Parathyroid adenoma (tissue), 2 donors: ENCODE measurements around the gene DVL1.

Experiments used
- H2AFZ ChIP-seq: fragments of 300-600 bp; sonication (generic); one replicate; pipeline ENCODE4 v1.7.0; 2017; ENCODE audit warnings: antibody characterized with exemption, mild to moderate bottlenecking
- H3K27ac ChIP-seq: fragments of 300-600 bp; sonication (generic); one replicate; pipeline ENCODE4 v1.7.0; 2017
- H3K27me3 ChIP-seq: fragments of 300-600 bp; sonication (generic); one replicate; pipeline ENCODE4 v1.7.0; 2017; ENCODE audit warnings: low read length; ENCODE audit not compliant: control insufficient read depth, insufficient read depth
- H3K36me3 ChIP-seq: fragments of 300-600 bp; sonication (generic); one replicate; pipeline ENCODE4 v1.7.0; 2017; ENCODE audit warnings: low read length; ENCODE audit not compliant: control insufficient read depth, insufficient read depth
- H3K4me1 ChIP-seq: fragments of 300-600 bp; sonication (generic); one replicate; pipeline ENCODE4 v1.7.0; 2017; ENCODE audit warnings: control low read depth
- H3K4me2 ChIP-seq: fragments of 300-600 bp; sonication (generic); one replicate; pipeline ENCODE4 v1.7.0; 2017; ENCODE audit warnings: low read length
- H3K4me3 ChIP-seq: fragments of 300-600 bp; sonication (generic); one replicate; pipeline ENCODE4 v1.7.0; 2017; ENCODE audit warnings: low read depth, low read length
- H3K79me2 ChIP-seq: fragments of 300-600 bp; sonication (generic); one replicate; pipeline ENCODE4 v1.7.0; 2017; ENCODE audit warnings: control low read depth
- H3K9ac ChIP-seq: fragments of 300-600 bp; sonication (generic); one replicate; pipeline ENCODE4 v1.7.0; 2017; ENCODE audit warnings: mild to moderate bottlenecking
- H3K9me3 ChIP-seq: fragments of 300-600 bp; sonication (generic); one replicate; pipeline ENCODE4 v1.7.0; 2017; ENCODE audit warnings: low read length; ENCODE audit not compliant: control insufficient read depth
- TF ChIP-seq, protein P1 (sequence below): fragments of 300-600 bp; sonication (generic); IDR thresholded peaks from one replicate; pipeline ENCODE4 v1.7.0; 2017; ENCODE audit warnings: antibody characterized with exemption, mild to moderate bottlenecking
- donor health status: primary hyperparathyroidism.

DVL1 gene

DNA sequence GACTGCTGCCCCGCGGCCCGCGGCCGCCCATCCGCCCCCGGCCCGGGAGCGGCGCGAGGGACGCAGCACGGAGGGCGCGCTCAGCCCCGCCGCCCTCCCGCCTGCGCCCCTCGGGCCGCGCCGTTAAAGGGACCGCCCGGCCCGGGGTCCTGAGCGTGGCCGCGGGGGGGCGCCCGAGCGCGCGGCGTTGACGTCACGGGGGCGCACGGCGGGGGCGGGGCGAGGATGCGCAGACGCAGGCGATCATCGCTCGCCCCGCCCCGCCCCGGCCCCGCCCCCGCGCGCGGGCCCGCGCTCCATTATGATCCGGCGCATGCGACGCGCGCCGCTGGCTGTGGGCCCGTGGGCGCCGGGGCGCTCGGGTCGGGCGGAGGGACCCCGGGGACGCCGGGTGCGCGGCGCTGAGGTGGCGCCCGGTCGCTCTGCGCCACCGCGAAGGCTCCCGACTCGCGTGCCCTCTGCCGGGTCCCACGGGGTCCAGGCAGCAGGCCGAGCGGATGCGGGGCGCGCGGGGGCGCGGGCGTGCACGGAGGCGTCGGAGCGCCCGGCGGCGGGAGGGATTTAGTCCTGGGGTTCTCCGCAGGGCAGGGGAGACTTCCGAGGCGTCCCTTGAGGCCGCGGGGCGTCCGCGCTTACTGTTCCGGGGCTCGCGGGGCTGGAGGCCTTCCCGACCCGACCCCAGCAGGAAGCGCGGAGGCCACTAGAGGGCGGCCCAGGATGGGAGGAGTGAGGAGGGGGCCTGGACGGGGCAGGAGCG, at the start of gene DVL1:
Gene DVL1, minus strand, starts transcription at position 163 of the 757 bp plus-strand sequence. CDS start 353 bp downstream, outside the sequence.
- H3K27ac ChIP-seq = peak within 1 kb of the TSS; percentile 66
- H3K9me3 ChIP-seq = no peaks in the 10 kb centered on the region
- H3K4me1 ChIP-seq = no peaks in the 10 kb centered on the region
- peak within 1 kb of the TSS; percentile 62 for H3K4me3 ChIP-seq
- H3K27me3 ChIP-seq = no peaks in the 10 kb centered on the region
- H3K4me2 ChIP-seq = peak within 1 kb of the TSS; percentile 89
- TF ChIP-seq, protein P1, sequence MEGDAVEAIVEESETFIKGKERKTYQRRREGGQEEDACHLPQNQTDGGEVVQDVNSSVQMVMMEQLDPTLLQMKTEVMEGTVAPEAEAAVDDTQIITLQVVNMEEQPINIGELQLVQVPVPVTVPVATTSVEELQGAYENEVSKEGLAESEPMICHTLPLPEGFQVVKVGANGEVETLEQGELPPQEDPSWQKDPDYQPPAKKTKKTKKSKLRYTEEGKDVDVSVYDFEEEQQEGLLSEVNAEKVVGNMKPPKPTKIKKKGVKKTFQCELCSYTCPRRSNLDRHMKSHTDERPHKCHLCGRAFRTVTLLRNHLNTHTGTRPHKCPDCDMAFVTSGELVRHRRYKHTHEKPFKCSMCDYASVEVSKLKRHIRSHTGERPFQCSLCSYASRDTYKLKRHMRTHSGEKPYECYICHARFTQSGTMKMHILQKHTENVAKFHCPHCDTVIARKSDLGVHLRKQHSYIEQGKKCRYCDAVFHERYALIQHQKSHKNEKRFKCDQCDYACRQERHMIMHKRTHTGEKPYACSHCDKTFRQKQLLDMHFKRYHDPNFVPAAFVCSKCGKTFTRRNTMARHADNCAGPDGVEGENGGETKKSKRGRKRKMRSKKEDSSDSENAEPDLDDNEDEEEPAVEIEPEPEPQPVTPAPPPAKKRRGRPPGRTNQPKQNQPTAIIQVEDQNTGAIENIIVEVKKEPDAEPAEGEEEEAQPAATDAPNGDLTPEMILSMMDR = peak; percentile 27
- no peaks in the 10 kb centered on the region for H3K36me3 ChIP-seq
- H2AFZ ChIP-seq = peak within 1 kb of the TSS; percentile 74
- peaks cover 18% of the 10 kb centered on the region for H3K79me2 ChIP-seq
- H3K9ac ChIP-seq = no peak within 1 kb of the TSS

- H3K4me1 ChIP-seq = no peaks in the 10 kb centered on the region
- H3K4me2 ChIP-seq = peak overlapping the region; percentile 91
- TF ChIP-seq, protein P1 = no peak
- H2AFZ ChIP-seq = peak overlapping the region; percentile 79
- no peaks in the 10 kb centered on the region for H3K27me3 ChIP-seq
- peak overlapping the region; percentile 70 for H3K27ac ChIP-seq
- H3K9ac ChIP-seq = peak overlapping the region; percentile 67
- no peaks in the 10 kb centered on the region for H3K36me3 ChIP-seq
- H3K4me3 ChIP-seq = peak overlapping the region; percentile 89
- H3K9me3 ChIP-seq = no peaks in the 10 kb centered on the region
- peaks cover 10% of the 10 kb centered on the region for H3K79me2 ChIP-seq
These were observed 49.5 kb upstream of the DVL1 start for GRCh38 chr1:1398677-1399186.

GRCh38 chr1:1397839-1398523, 48.8 kb upstream of the DVL1 start:
- Histone ChIP-seq H3K9ac (no peak overlapping the region), H3K36me3 (no peaks in the 10 kb centered on the region), H3K4me1 (no peaks in the 10 kb centered on the region), H3K79me2 (peaks cover 10% of the 10 kb centered on the region), H3K4me2 (peak overlapping the region; percentile 91), H2AFZ (no peak overlapping the region), H3K4me3 (peak overlapping the region; percentile 89), H3K27ac (no peak overlapping the region), H3K9me3 (no peaks in the 10 kb centered on the region), H3K27me3 (no peaks in the 10 kb centered on the region)
- TF ChIP-seq, protein P1 = no peak

DNA sequence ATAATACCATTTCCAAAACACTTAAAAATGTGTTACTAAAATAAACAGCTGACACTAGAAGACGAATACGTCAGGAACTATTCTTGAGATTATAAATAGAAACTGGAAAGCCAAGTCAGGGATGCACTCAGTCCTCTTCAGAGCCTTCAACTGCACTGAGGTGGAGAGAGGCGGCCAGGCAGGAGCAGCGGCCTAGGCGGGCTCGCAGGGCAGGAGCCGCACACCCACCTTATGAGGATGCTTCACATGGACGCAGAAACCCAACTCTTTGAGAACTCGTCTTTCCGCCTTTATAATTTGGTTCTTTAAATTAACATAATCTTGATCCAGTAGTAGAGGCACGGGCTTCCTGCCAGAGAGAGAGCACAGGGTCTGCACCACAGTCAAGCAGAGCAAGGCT, 45.9 kb upstream of the DVL1 start:
- no peak overlapping the region for H3K4me3 ChIP-seq
- H3K36me3 ChIP-seq = no peaks in the 10 kb centered on the region
- H2AFZ ChIP-seq = no peak overlapping the region
- no peaks in the 10 kb centered on the region for H3K4me1 ChIP-seq
- H3K27me3 ChIP-seq = no peaks in the 10 kb centered on the region
- H3K4me2 ChIP-seq = no peak overlapping the region
- TF ChIP-seq, protein P1 = no peak
- no peaks in the 10 kb centered on the region for H3K9me3 ChIP-seq
- peaks cover 10% of the 10 kb centered on the region for H3K79me2 ChIP-seq
- no peak overlapping the region for H3K9ac ChIP-seq
- H3K27ac ChIP-seq = no peak overlapping the region
